GM18867 (cell line): ENCODE results near the gene PARM1.

Experiments used
- ATAC-seq: cut with Tn5 transposase; IDR thresholded peaks from one replicate; pipeline ENCODE4 v1.9.1; 2021; ENCODE audit warnings: mild to moderate bottlenecking, moderate library complexity; ENCODE audit not compliant: unreplicated experiment

The PARM1 gene, protein sequence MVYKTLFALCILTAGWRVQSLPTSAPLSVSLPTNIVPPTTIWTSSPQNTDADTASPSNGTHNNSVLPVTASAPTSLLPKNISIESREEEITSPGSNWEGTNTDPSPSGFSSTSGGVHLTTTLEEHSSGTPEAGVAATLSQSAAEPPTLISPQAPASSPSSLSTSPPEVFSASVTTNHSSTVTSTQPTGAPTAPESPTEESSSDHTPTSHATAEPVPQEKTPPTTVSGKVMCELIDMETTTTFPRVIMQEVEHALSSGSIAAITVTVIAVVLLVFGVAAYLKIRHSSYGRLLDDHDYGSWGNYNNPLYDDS

DNA sequence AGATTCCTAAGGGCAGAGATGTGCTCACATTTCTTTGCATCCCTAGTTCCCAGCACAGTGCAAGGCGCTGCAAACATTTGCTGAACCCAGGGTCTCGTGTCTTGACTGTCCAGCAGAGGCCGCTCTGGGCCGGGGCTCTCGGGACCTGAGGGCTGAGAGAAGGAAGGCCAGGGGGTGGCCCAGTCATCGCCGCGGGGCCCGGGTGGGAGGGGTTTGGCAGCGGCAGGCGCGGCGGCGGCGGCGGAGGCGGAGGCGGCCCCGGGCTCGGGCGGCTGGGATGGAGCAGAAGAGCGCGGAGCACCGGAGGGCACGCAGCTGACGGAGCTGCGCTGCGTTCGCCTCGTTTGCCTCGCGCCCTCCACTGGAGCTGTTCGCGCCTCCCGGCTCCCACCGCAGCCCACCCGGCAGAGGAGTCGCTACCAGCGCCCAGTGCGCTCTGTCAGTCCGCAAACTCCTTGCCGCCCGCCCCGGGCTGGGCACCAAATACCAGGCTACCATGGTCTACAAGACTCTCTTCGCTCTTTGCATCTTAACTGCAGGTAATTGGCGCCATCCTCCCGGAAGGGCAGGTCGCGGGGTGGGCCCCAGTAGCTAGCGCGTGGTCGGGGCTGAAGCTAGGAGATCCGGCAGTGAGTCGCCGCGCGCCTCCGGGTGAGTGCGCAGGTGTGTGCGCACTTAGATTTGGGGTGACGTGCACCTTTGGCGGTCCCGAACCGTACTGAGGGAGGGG lies at the start of gene PARM1:
Gene PARM1, plus strand, starts transcription at position 285 of the 730 bp plus-strand sequence. Its CDS starts 212 bp downstream, at position 497.
- peak; percentile 87 for ATAC-seq

DNA sequence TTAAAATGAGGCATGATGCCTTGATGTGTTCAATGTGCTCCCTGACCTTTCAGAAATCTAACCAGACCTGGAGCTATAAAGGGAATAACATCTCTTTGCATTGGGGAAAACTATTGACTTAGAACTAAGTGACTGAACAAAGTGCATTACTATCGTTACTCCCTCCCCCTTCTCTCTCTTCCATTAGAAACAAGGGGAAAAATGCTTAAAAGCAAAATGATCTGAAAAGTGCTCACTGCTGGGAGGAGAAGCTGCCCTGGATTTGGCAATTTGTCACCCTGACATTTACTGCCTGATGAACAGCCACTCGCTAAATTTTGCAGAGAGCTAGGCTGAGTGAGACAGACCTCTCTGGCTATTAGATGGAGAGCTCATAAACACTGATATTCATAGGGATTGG lies 48.6 kb upstream of the PARM1 start:
- ATAC-seq: no peak

DNA sequence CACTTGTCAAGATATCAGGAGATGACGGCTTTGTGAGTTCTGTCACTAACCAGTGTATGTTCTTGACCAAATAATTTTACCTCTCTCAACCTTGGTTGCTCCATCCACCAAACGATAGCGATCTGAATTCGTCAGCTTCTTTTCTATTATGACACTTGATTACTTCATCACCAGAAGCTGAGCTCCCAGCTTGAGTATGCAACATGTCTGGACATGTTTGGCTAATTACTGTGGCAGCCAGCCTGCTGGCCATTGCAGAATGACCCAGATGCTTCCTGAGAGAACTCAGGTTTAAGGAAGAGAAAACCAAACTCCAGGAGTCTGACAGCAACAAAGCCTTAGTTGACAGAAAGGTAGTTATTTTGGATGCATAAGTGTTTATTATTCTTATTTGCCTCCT lies 46.4 kb upstream of the PARM1 start:
- no peak for ATAC-seq

DNA sequence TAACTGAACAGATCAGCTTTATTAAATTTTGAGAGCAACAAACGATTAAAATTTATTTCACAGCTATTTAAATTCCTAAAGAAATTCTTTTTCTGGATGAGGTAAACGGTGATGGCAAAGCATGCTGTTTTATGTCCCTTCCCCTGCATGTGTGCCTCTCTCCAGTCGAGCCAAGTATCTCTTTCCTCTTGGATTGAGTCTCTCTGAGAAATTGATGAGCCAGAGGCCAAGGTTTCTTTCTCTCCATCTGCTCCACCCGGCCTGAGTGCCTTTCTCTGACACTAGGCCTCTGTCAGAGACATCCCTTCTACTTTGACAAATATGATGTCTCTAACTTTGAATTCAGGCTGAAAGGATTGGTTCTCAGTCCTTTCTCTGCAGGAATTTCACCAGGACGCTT lies 42.6 kb upstream of the PARM1 start:
- no peak for ATAC-seq

DNA sequence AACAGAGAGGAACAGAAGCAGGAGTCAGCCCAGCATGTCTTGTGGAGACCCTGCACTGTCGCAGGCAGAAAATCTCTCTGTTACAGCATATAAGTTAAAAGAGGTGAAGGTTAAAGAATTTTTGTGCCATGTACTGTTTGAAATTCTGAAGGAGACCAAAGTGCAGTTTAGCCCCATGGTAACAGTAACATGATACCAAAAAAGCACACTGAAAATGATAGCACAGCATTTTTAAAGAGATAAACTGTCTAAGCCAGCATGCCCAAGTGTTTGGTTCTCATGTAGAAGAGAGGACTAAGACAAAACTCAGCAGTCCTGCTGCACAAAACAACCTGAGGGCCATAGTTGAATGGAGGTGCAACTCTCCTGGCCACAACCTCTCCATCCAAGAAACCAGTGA lies 41.9 kb upstream of the PARM1 start:
- no peak for ATAC-seq

DNA sequence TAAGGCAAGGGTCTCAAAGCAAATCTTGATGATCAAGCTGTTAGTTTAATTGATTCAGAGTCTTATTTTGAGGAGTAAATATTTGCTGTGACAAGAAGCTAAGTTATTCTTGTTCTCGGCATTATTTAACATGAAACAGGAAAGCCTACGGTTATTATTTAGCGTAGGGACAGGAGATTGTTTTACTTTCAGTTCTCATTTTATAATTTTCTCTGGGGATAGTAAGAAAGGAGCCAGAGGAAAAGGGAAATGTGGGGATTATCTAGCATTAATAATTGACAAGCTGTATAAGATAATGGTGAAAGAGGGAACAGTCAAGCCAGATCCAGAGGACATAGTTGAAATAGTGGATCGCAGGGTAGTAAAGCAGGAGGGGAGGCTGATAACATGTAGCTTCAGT lies 39.7 kb upstream of the PARM1 start:
- ATAC-seq: no peak

DNA sequence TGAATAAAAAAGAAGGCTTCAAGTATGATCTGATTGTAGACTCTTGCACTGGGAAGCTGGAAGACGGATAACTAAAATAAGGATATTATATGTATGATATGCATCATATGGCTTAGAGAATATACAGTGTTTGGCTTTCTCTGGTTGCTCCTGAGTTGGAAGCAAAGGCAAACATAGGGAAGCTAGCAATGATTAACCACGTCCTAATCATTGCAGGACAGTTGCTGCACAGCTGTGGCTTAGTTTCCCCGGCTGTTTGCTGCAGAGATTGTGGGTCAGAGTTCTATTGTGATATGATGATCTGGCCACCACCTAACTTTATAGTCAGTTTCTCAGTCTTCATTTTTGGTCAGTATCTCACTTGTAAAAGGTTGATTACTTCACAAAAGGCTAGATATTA lies 36.3 kb upstream of the PARM1 start:
- ATAC-seq: no peak

DNA sequence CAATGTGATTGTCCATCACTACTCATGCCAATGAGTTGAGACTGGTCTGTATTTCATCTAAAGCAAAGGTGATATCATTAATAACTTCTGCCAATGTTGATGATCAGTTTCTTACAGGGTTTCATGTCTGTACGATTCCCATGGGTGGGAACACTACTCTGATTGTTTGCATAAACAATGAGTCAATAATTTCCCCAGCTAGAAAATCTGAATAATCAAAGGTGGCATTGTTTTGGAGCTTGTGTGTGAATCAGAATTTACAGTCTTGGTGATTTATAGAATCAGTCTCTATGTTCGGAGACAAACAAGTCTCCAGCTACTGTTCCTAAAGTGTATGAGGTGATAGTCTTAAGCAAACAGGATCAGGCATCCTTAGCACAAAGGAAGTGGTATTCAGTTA lies 35.5 kb upstream of the PARM1 start:
- no peak for ATAC-seq

DNA sequence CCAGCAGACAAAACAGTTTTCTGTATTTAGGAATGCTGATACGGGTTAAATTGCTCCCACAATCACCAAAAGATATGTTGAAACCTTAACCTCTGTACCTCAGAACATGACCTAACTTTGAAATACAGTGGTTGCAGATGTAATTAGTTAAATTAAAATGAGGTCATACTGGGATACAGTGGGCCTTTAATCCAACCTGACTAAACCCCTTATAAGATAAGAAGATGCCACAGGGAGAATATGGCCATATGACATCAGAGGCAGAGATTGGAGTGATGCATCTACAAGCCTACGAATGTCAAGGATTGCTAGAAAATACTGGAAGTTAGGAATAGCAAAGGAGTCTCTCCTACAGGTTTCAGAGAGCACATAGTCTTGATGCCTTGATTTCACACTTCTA lies 32.1 kb upstream of the PARM1 start:
- no peak for ATAC-seq

DNA sequence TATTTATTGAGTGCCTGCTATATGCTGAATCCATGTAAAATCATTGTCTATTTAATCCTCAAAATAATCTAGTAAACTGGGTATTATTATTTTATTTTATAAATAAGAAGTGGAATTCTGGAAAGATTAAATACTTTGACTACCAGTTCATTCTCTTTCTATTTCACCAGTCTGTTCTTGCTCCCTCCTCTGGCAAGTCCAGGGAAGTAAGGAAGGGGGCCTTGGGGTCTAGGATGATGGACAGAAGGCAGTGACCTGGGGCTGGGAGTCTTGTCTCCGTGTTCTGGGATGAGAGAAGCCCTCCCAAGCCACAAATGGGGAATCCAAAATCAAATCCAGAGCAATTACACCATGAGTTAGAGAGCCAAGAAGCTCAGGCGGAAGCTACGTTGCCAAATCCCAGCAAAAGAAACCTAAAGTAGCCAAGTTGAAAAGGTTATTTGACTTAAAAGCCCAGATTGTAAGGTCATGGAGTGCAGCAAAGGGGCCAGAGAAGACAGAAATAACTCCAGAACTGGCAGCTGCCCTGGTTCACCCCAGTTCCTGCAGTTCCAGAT lies 28.3 kb upstream of the PARM1 start:
- no peak for ATAC-seq

DNA sequence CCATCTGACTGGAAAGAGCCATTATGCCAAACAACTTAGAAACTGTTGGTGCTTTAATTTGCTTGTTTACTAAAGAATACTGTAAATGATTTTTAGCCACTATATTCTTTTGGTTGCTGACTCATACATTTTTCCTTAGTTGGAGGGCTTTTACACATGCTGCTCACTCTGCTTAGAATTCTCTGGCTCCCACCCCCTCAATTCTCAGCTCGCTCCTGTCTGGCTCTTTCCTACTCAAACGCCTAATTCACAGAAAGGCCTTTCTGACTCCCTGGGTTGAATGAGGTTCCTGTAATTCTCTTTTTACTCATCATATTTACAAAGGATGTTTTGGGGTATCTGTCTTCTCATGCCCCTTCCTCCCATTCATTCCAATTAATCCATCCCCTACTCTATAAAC lies 26.1 kb upstream of the PARM1 start:
- ATAC-seq: no peak

DNA sequence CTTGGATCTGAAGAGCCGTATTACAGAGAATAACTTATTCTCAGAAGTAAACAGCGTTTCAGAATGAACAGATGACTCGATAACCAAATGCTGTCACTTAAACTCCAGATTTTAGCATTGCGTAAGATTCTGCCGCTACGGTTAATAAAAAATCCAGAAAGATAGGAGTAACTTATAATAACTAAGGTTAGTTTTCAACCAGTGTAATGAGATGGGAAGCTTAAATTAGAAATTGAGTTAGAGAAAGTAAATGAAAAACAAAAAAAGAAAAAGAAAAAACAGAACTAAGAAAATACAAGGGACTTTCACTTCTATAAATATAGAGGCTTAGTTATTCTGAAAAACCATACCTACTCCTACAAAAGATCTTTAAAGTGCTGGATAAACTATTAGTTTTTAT lies 13.1 kb upstream of the PARM1 start:
- ATAC-seq: peak; percentile 58

DNA sequence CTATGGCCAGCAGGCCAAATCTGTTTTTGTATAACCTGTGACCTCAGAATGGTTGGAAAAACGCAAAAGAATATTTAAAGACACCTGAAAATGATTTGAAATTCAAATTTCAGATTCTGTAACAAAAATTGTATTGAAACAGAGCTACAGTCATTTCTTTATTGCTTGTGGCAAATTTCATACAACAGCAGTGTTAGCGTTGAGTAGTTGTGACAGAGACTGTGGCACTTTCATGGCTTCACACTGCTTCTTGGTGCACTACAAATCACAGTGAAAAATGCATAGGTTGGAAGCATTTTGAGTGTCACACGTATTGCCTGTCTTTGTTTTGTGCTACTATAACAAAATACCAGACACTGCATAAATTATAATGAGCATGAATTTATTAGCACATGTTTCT lies 12.2 kb upstream of the PARM1 start:
- peak; percentile 59 for ATAC-seq

DNA sequence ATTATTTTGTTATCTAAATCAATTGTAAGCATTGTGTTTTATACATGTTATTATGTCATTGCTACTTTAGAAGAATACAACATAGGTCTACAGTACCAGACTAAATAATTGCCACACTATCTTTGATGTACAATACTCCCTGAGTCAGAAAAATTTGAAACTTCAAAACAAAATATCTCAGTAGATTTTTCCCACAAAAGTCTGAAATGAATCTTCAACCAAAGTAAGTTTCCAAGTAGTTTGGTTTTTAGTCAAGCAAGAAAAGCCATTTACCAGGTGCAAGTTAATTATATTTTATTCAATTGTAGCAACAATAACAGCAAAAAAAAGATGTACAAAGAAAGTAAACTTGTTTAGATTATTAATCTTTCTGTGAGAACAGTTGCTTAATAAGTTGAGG lies 11.4 kb upstream of the PARM1 start:
- ATAC-seq: no peak

DNA sequence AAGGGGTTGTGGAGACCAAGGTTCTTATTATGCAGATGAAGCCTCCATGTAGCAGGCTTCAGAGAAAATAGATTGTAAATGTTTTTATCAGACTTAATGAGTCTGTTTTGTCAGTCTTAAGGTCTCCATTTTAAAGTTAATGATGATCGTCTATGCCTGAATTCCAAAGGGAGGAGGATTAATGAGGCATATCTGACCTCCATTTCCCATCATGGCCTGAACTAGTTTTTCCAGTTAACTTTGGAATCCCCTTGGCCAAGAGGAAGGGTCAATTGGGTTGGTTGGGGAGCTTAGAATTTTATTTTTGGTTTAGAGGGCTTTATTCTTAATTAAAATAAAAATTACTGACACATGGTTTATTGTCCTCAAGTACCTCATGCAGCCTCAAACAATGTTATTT lies 6.9 kb upstream of the PARM1 start:
- no peak for ATAC-seq

DNA sequence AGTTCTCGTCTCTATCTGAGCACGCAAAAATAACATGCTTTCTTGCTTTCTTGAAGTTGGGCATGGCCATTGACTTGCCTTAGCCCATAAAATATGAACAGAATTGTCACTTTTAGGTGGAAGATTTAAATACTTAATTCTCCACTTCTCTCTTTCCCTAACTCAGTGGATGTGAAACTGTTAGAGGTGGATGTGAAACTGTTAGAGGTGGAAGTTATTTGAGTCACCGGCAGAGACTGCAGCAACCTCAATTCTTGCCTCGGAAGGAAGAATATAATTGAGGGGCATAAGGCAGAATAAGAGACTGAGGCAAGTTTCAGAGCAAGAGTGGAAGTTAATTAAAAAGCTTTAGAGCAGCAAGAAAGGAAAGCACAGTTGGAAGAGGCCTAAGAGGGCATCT lies 2.8 kb upstream of the PARM1 start:
- ATAC-seq: peak; percentile 42

DNA sequence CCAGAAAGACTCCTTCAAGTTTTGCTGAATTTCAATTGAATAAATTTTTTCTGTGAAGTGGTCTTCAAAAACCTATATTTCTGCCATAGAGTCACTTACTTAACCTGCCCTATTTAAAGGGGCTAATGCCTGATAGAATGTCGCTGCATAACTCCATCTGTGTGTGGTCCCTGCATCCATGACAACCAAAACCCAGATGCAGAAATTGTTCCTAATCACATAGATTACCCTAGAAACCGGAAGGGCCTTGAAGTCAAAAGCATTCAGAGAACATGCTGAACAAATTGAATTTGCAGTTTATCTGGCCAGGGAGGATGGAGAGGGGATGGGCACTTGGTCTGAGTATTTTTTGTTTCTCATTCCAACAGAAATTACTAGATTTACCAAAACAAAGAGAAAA lies 1.5 kb upstream of the PARM1 start:
- no peak for ATAC-seq

DNA sequence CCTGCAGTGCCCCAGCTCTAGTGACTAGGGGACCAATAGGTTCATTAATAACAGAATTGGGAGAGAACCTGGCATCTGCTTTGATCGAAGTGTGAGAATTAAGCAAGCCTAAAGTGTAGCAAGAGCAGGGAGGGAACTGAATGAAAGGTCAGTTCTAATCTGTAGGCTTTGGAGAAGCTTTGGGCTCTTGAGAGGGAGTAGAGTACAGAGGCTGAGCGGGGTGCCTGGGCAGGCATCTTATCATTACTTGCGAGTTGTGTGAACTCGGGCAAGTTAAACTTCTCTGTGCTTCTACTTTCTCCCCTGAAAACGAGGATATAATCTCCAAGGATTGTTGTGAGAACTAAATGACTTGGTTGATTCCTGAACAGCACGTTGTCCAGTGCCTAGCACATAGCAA lies 906 bp upstream of the PARM1 start:
- ATAC-seq: no peak

DNA sequence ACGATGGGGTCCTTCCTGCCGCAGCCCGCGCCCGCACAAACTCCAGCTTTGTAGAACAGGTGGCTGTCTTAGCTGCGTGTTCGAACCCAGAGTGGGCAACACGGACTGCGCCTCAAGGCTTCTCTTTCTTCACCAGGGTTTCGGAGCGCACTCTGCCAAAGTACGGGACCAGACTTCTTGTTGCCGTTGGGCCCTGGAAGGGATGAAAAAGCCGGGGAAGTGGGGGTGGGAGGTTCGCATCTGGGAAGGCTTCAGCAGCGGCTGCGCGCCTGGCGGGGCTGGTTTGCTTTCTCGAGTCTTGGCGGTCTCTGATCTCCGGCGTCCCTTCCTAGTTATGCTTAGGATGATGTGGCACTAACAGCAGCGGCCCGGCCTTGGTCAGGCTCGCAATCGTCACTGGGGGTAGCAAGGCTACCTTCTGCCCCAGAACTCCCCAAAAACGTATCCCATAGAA lies 673 bp downstream of the PARM1 start:
- no peak for ATAC-seq

DNA sequence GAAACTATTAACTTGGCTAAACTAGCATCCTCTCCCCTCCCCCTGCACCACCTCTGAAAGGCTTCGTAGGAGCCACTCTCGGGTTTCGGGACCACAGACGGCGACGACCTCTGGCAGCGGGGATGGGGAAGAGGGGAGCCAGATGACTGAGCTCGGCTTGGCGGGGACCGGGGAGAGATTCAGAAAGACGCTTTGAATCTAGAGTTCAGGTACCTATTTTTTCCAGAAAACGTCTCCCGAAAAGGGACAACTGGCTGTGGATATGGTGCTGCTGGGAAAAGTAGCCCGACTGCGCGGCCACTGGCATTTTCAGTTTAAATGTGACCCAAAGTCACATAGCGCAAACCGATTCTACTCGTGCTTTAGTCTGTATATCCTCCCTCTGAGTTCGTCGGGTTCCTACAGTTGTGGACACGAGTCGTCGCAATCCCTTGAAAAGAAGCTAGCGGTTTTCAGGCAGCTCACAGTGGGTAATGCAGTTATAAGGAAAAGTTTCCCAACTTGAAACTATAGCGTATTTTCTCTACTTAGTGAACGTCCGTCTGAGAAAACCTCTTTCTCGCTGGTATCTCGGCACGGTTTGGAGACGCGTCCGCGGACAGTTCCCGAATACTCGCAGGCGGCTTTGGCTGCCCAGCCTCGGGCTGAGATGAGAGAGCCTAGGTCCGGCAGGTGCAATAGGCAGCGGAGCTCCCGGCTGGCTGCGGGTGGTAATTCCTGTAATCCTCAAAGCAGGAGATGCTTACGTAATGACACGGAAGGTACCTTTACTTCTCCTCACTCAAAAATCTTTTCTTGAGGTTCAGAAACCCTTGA lies 1.3 kb downstream of the PARM1 start:
- no peak for ATAC-seq

DNA sequence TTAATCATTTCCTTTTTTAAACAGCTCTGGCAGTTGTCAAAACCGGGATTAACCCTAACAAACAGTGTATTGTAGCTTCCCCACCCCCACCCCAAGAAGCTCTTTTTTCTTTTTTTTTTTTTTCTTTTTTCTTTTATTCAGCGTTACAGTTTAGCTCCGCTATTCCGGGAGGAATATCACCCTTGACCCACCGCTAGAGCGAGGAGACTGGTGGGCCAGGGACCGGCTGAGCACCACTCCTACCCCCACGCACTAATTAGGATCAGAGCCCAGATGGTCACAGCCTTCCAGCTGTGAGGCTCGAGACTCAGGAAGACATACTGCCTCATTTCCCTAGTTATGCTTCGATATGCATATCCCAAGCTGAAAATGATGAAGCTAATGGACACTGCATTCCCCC lies 2.0 kb downstream of the PARM1 start:
- no peak for ATAC-seq
